NB4 (cell line): Measurements from ENCODE around the gene TBCA.

ENCODE experiments used
- CTCF ChIP-seq: IDR thresholded peaks from one replicate; pipeline ENCODE4 v1.5.1; 2012; ENCODE audit warnings: low read depth, low read length
- MYC ChIP-seq: IDR thresholded peaks from 2 replicates; pipeline ENCODE4 v1.6.1; 2011; ENCODE audit warnings: low read depth, low read length
- POLR2A ChIP-seq: IDR thresholded peaks from 2 replicates; pipeline ENCODE4 v1.6.1; 2011; ENCODE audit warnings: mild to moderate bottlenecking; ENCODE audit not compliant: insufficient read length; ENCODE audit errors: extremely low read depth

GRCh38 chr5:77767301-77767700 lies 8.8 kb downstream of the TBCA start:
- no peak for TF ChIP-seq CTCF
- no peak for TF ChIP-seq MYC
- TF ChIP-seq POLR2A: no peak
